WTC11 (cell line): Measurements from ENCODE around the gene SERPINA4. TPM values are rescaled to one million over a fixed set of nuclear protein-coding genes. Genes with fewer than 3 reads are reported as not detected.

Source experiments
- ATAC-seq: fragments of 200-7000 bp; cut with Tn5 transposase; 2 replicates; pipeline ENCODE4 v1.10.0; 2021; ENCODE audit warnings: mild to moderate bottlenecking, moderate library complexity
- CTCF ChIA-PET: fragments of 300-600 bp; sonication (Branson Sonifier 250); formaldehyde crosslinking; loops from one replicate; lab custom pipeline; 2021; ENCODE audit warnings: antibody characterized with exemption; lab: Charles Lee
- POLR2A ChIA-PET: fragments of 350-600 bp; sonication (Branson Sonifier 250); formaldehyde crosslinking; loops from one replicate; lab custom pipeline; 2021; ENCODE audit warnings: antibody characterized with exemption; lab: Charles Lee
- DNase-seq: peaks from one replicate; pipeline ENCODE4 v3.0.0; 2021; ENCODE audit warnings: low spot score
- H3K27ac Mint-ChIP-seq: 2 replicates; pipeline ENCODE4 v1.8.0; 2021; ENCODE audit warnings: mixed read lengths
- H3K27me3 Mint-ChIP-seq: 2 replicates; pipeline ENCODE4 v1.8.0; 2021; ENCODE audit warnings: low read depth, mild to moderate bottlenecking, moderate library complexity, mixed read lengths
- H3K36me3 Mint-ChIP-seq: 2 replicates; pipeline ENCODE4 v1.8.0; 2021; ENCODE audit warnings: mixed read lengths
- H3K4me1 Mint-ChIP-seq: 2 replicates; pipeline ENCODE4 v1.8.0; 2022; ENCODE audit warnings: mixed read lengths
- H3K4me3 Mint-ChIP-seq: 2 replicates; pipeline ENCODE4 v1.8.0; 2021; ENCODE audit warnings: mild to moderate bottlenecking, moderate library complexity, mixed read lengths
- H3K9me3 Mint-ChIP-seq: 2 replicates; pipeline ENCODE4 v1.8.0; 2021; ENCODE audit warnings: mixed read lengths
- CREM ChIP-seq: sonication (generic); formaldehyde crosslinking; IDR thresholded peaks from 2 replicates; pipeline ENCODE4 v1.8.1; 2022; ENCODE audit warnings: mild to moderate bottlenecking, missing genetic modification reagents, moderate library complexity
- EMX1 ChIP-seq: fragments of 250-450 bp; sonication (Bioruptor Pico); IDR thresholded peaks from 2 replicates; pipeline ENCODE4 v1.8.0; 2021; ENCODE audit warnings: mild to moderate bottlenecking
- FOXK1 ChIP-seq: sonication (generic); formaldehyde crosslinking; IDR thresholded peaks from 2 replicates; pipeline ENCODE4 v1.8.0; 2022; ENCODE audit warnings: mild to moderate bottlenecking, moderate library complexity, missing genetic modification reagents
- GRHL2 ChIP-seq: fragments of 250-450 bp; sonication (Bioruptor Pico); IDR thresholded peaks from 2 replicates; pipeline ENCODE4 v1.8.0; 2022; ENCODE audit warnings: mild to moderate bottlenecking, moderate library complexity; ENCODE audit not compliant: insufficient replicate concordance, severe bottlenecking
- MYBL2 ChIP-seq: sonication (generic); formaldehyde crosslinking; IDR thresholded peaks from 2 replicates; pipeline ENCODE4 v1.8.1; 2023; ENCODE audit warnings: mild to moderate bottlenecking, moderate library complexity, missing genetic modification reagents
- NFATC4 ChIP-seq: fragments of 250-450 bp; sonication (Bioruptor Pico); IDR thresholded peaks from 2 replicates; pipeline ENCODE4 v1.9.0; 2021; ENCODE audit warnings: mild to moderate bottlenecking
- RELA ChIP-seq: sonication (generic); formaldehyde crosslinking; IDR thresholded peaks from 2 replicates; pipeline ENCODE4 v1.8.1; 2022; ENCODE audit warnings: missing genetic modification reagents, mild to moderate bottlenecking, borderline replicate concordance
- SP1 ChIP-seq: sonication (generic); formaldehyde crosslinking; conservative IDR thresholded peaks from 2 replicates; pipeline ENCODE4 v1.8.1; 2022; ENCODE audit warnings: missing genetic modification reagents
- ZNF121 ChIP-seq: sonication (generic); formaldehyde crosslinking; IDR thresholded peaks from 2 replicates; pipeline ENCODE4 v1.8.0; 2023; ENCODE audit warnings: missing genetic modification reagents
- ZNF138 ChIP-seq: sonication (generic); formaldehyde crosslinking; conservative IDR thresholded peaks from 2 replicates; pipeline ENCODE4 v1.8.1; 2022; ENCODE audit warnings: mild to moderate bottlenecking, moderate library complexity, missing genetic modification reagents
- ZNF423 ChIP-seq: fragments of 250-450 bp; sonication (Bioruptor Pico); IDR thresholded peaks from 2 replicates; pipeline ENCODE4 v2.1.2; 2022; ENCODE audit warnings: mild to moderate bottlenecking, moderate library complexity
- total RNA-seq: library from RNA; stranded (reverse); gene quantifications from 3 replicates; pipeline ENCODE4 v1.2.3, GENCODE V29; 2021
- TF ChIP-seq, protein P1 (sequence below): fragments of 250-450 bp; sonication (Bioruptor Pico); IDR thresholded peaks from 2 replicates; pipeline ENCODE4 v1.9.0; 2021; ENCODE audit warnings: mild to moderate bottlenecking
- TF ChIP-seq, protein P2 (sequence below): sonication (generic); formaldehyde crosslinking; IDR thresholded peaks from 2 replicates; pipeline ENCODE4 v1.8.0; 2022; ENCODE audit warnings: mild to moderate bottlenecking, missing genetic modification reagents
- TF ChIP-seq, protein P3 (sequence below): sonication (generic); formaldehyde crosslinking; conservative IDR thresholded peaks from 2 replicates; pipeline ENCODE4 v1.8.1; 2022; ENCODE audit warnings: mild to moderate bottlenecking, missing genetic modification reagents
- TF ChIP-seq, protein P4 (sequence below): sonication (generic); formaldehyde crosslinking; IDR thresholded peaks from 2 replicates; pipeline ENCODE4 v1.8.1; 2023; ENCODE audit warnings: mild to moderate bottlenecking, missing genetic modification reagents
- TF ChIP-seq, protein P5 (sequence below): fragments of 250-450 bp; sonication (Bioruptor Pico); IDR thresholded peaks from 2 replicates; pipeline ENCODE4 v1.9.0; 2021; ENCODE audit warnings: moderate library complexity, mild to moderate bottlenecking, inconsistent platforms, borderline replicate concordance
- TF ChIP-seq, protein P6 (sequence below): fragments of 200-600 bp; IDR thresholded peaks from 2 replicates; pipeline ENCODE4 v1.8.0; 2022; ENCODE audit warnings: antibody characterized with exemption

The SERPINA4 gene
- total RNA-seq, 1 experiment from 2014 or later, result not detected

DNA sequence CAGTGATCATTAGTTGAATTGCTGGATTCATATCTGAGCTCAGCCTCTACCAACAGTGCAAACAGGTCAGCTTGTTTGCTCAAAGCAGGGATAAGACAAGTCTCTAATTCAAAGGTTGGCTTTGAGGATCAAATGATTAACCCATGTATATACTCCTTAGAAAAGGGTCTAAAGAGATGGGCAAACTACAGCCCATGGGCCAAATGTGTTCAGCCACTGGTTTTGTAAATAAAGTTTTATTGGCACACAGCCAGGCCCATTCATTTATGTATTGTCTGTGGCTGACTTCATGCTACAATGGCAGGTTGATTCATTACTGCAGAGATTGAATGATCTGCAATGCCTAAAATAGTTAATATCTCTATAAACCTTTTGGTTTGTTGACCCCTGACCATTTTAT lies 3.1 kb downstream of the SERPINA4 start (continued):
- TF ChIP-seq, protein P1, sequence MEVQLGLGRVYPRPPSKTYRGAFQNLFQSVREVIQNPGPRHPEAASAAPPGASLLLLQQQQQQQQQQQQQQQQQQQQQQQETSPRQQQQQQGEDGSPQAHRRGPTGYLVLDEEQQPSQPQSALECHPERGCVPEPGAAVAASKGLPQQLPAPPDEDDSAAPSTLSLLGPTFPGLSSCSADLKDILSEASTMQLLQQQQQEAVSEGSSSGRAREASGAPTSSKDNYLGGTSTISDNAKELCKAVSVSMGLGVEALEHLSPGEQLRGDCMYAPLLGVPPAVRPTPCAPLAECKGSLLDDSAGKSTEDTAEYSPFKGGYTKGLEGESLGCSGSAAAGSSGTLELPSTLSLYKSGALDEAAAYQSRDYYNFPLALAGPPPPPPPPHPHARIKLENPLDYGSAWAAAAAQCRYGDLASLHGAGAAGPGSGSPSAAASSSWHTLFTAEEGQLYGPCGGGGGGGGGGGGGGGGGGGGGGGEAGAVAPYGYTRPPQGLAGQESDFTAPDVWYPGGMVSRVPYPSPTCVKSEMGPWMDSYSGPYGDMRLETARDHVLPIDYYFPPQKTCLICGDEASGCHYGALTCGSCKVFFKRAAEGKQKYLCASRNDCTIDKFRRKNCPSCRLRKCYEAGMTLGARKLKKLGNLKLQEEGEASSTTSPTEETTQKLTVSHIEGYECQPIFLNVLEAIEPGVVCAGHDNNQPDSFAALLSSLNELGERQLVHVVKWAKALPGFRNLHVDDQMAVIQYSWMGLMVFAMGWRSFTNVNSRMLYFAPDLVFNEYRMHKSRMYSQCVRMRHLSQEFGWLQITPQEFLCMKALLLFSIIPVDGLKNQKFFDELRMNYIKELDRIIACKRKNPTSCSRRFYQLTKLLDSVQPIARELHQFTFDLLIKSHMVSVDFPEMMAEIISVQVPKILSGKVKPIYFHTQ (CRISPR knock-in tag), result no peak
- no peak for TF ChIP-seq FOXK1 (CRISPR knock-in tag)
- no peak for TF ChIP-seq ZNF121 (CRISPR knock-in tag)
- TF ChIP-seq, protein P2, sequence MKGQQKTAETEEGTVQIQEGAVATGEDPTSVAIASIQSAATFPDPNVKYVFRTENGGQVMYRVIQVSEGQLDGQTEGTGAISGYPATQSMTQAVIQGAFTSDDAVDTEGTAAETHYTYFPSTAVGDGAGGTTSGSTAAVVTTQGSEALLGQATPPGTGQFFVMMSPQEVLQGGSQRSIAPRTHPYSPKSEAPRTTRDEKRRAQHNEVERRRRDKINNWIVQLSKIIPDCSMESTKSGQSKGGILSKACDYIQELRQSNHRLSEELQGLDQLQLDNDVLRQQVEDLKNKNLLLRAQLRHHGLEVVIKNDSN, result no peak
- no peak for TF ChIP-seq RELA (CRISPR knock-in tag)
- TF ChIP-seq GRHL2 (CRISPR knock-in tag), result no peak
- no peak for TF ChIP-seq ZNF423 (CRISPR knock-in tag)
- TF ChIP-seq, protein P3, sequence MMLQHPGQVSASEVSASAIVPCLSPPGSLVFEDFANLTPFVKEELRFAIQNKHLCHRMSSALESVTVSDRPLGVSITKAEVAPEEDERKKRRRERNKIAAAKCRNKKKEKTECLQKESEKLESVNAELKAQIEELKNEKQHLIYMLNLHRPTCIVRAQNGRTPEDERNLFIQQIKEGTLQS (CRISPR knock-in tag), result no peak

DNA sequence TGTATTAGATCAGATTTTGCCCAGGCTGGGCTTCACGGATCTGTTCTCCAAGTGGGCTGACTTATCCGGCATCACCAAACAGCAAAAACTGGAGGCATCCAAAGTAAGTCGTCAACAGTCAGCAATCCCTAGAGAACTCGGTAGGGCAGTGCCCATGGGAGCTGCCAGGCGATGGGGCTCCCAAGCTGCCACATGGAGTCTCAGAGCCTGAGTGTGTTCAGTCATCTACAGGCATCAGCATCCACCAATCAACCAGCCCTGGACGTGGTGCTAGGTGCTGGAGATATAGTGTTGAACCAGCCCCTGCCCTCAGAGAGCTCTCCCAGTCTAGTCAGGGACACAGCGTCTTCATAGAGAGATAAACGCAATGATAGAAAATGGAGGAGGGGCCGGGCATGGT lies 6.9 kb downstream of the SERPINA4 start:
- DNase-seq, result no peak
- CTCF ChIA-PET, result no interaction called here
- TF ChIP-seq FOXK1 (CRISPR knock-in tag) (no peak), EMX1 (CRISPR knock-in tag) (no peak), NFATC4 (no peak), MYBL2 (no peak), CREM (CRISPR knock-in tag) (no peak), ZNF121 (CRISPR knock-in tag) (no peak), SP1 (CRISPR knock-in tag) (no peak), ZNF138 (CRISPR knock-in tag) (no peak)
- TF ChIP-seq, protein P4, sequence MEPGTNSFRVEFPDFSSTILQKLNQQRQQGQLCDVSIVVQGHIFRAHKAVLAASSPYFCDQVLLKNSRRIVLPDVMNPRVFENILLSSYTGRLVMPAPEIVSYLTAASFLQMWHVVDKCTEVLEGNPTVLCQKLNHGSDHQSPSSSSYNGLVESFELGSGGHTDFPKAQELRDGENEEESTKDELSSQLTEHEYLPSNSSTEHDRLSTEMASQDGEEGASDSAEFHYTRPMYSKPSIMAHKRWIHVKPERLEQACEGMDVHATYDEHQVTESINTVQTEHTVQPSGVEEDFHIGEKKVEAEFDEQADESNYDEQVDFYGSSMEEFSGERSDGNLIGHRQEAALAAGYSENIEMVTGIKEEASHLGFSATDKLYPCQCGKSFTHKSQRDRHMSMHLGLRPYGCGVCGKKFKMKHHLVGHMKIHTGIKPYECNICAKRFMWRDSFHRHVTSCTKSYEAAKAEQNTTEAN (CRISPR knock-in tag), result no peak
- TF ChIP-seq, protein P5, sequence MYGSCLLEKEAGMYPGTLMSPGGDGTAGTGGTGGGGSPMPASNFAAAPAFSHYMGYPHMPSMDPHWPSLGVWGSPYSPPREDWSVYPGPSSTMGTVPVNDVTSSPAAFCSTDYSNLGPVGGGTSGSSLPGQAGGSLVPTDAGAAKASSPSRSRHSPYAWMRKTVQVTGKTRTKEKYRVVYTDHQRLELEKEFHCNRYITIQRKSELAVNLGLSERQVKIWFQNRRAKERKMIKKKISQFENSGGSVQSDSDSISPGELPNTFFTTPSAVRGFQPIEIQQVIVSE (CRISPR knock-in tag), result no peak
- TF ChIP-seq, protein P6, sequence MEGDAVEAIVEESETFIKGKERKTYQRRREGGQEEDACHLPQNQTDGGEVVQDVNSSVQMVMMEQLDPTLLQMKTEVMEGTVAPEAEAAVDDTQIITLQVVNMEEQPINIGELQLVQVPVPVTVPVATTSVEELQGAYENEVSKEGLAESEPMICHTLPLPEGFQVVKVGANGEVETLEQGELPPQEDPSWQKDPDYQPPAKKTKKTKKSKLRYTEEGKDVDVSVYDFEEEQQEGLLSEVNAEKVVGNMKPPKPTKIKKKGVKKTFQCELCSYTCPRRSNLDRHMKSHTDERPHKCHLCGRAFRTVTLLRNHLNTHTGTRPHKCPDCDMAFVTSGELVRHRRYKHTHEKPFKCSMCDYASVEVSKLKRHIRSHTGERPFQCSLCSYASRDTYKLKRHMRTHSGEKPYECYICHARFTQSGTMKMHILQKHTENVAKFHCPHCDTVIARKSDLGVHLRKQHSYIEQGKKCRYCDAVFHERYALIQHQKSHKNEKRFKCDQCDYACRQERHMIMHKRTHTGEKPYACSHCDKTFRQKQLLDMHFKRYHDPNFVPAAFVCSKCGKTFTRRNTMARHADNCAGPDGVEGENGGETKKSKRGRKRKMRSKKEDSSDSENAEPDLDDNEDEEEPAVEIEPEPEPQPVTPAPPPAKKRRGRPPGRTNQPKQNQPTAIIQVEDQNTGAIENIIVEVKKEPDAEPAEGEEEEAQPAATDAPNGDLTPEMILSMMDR, result no peak
- ATAC-seq, result no peak
- no peaks in the 10 kb centered on the region; the same call in 1 of the 2 replicates for H3K27me3 Mint-ChIP-seq
- no peak overlapping the region for H3K4me3 Mint-ChIP-seq
- POLR2A ChIA-PET, result no interaction called here
- no peaks in the 10 kb centered on the region for H3K36me3 Mint-ChIP-seq
- H3K4me1 Mint-ChIP-seq, result no peaks in the 10 kb centered on the region
- H3K27ac Mint-ChIP-seq, result no peak overlapping the region
- no peaks in the 10 kb centered on the region for H3K9me3 Mint-ChIP-seq
